DMS 273 treated with DMSO at 0.1 percent for 48 hours (cell line): ENCODE data around the gene OR10G7.
A peak's percentile ranks its signal among the peaks of the same experiment; 100 is the strongest.

Experiments used
- DNase-seq: peaks from one replicate; lab custom pipeline; 2025; lab: John Stamatoyannopoulos, UW

The OR10G7 gene, protein sequence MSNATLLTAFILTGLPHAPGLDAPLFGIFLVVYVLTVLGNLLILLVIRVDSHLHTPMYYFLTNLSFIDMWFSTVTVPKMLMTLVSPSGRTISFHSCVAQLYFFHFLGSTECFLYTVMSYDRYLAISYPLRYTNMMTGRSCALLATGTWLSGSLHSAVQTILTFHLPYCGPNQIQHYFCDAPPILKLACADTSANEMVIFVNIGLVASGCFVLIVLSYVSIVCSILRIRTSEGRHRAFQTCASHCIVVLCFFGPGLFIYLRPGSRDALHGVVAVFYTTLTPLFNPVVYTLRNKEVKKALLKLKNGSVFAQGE

GRCh38 chr11:124041254-124041653 is at the start of gene OR10G7:
Gene OR10G7 (minus strand): TSS chr11:124041325. CDS start chr11:124039001, 2,324 bp downstream.
- no peak for DNase-seq

DNA sequence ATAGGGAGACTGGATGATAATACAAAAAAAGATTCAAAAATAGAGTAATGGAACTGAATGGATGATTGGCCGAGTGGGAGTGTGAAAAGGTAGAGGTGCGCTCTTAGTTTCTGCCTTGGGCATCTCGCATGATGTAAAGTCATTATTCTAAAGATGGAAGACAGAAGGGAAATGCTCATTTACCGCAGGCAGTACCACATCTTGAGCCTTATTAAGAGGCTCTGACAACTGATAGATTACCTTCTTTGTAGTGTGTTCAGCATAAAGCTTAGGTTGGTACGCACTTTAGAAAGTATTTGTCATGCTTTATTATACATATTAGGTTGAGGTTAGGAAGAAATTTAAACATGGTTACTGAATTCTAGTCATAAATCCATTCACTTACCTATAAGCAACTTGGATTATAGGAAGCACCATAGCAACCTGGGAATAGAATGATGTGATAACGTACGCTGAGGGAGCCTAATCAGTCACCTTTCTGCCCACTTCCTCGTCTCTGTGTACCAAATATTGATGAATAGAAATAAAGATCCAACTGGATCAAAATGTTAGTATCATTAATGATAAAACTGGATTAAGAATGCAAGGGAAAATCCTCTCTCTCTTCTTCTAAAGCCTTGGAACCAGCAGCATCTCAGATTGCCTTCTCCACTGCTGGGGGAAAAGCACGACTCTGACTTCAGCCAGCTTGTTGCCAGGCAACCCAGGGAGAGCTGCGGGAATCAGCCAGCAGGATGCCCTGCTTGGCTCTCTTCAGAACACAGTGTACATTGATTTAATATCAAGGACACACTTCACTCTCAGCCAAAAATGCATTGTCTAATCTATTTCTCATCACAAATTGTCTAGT is 45.1 kb upstream of the OR10G7 start:
- no peak for DNase-seq

DNA sequence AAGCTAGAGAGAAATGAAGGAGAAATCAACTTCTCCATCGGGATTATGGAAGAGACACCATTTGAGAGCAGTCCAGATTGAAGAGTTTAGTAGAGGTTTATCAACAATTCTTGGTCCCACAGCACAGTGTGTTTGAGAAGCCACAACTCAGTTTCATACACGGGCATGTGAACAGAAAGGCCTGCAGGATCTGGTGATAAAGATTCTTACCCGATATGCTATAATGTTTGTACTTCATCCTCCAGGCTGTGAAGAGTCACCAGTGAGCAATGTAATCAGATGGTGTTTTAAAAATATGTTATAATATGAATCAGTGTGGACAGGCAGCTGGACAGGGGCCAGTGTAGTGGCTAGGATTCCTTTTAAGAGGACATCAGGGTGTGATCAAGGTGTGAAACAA is 44.5 kb upstream of the OR10G7 start:
- no peak for DNase-seq

GRCh38 chr11:124082371-124082770 is 41.2 kb upstream of the OR10G7 start:
- no peak for DNase-seq

- DNase-seq: no peak
Measured at GRCh38 chr11:124081483-124081882, 40.4 kb upstream of the OR10G7 start.

DNA sequence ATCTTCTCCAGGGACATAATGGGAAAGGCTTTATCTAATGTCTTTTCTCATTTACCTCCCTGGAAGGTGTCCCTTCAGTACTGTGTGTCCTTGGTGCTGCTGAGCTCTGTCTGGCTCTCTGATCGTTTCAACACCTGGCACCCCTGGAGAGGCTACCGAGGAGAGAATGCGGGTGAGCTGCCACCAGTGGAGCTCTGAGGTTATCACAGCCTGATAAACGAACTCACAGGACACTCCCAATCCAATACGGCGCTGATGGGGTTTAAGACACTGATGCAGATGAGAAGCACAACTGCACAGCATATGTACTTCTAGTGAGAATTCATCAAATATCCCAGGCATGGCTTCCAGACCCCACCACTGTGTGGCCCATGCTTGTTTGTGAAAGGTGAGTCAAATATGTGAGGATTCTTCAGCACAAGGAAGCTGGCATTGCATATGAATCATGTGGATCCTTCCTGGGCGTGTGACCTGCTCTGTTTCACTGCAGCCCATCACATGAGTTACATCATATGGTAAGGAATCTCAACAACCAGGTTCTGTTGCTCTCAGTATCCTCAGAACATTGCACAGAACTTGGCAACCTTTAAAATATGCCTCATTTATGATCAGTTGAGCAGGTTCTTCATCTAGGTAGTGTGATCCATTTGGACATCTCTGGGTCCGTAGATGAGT is 39.3 kb upstream of the OR10G7 start:
- DNase-seq: no peak

- DNase-seq: no peak
Measured at GRCh38 chr11:124079631-124080326, 38.7 kb upstream of the OR10G7 start.

GRCh38 chr11:124078591-124078990 is 37.5 kb upstream of the OR10G7 start:
- DNase-seq: no peak

- DNase-seq: no peak
Measured at GRCh38 chr11:124077266-124077665, 36.1 kb upstream of the OR10G7 start.

DNA sequence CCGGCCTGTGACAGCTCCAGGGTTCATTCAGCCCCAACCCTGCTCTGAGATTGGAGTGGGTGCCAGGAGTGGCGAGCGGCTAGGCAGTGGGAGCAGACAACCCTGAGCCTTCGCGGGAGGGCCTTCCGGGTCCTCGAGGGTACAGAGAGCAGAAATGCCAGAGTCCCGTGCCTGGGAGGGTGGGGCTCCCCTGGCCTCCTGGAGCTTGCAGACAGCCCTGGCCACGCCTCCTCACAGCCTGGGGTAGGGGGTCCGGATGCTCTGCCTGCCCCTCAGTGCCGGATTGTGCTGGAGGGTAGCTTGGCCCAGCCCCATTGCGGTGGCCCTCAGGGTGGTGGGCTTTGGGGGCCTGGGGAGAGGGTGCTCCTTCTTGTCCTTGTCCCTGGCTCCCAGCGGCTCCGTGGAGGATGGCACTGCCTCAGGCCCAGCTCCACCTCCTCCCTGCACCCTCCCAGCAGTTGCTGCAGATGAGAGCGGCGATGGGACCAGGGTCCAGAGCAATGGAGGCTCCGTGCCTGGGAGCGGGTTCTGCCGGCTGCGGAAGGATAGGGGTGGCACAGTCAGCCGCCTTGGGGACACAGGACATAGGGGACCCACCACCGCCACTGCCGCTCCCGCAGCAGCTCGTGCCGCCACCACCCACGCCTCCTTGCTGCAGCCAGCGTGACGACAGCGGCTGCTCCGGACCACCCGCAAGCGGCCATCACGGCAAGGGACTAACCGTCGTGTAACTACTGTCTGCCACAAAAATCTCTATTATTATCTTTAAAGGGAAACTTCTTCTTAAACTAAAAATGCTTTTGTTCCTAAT is 34.9 kb upstream of the OR10G7 start:
- DNase-seq: no peak

GRCh38 chr11:124075492-124075840 is 34.3 kb upstream of the OR10G7 start:
- no peak for DNase-seq

- no peak for DNase-seq
Measured at GRCh38 chr11:124074554-124074953, 33.4 kb upstream of the OR10G7 start.

DNA sequence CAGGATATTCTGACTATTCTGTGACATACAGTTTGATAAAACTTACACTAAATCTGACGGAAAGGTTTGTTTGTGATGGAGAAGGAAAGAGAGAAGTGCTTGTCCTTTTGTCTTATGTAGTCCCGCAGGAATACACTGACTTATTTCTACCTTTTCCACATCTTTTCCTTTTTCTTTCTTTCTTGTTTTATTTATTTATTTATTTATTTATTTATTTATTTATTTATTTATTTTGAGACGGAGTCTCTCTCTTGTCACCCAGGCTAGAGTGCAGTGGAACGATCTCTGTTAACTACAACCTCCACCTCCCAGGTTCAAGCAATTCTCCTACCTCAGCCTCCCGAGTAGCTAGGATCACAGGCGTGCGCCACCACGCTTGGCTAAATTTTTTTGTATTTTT is 31.0 kb upstream of the OR10G7 start:
- no peak for DNase-seq

GRCh38 chr11:124071623-124071948 is 30.5 kb upstream of the OR10G7 start:
- no peak for DNase-seq

GRCh38 chr11:124070915-124071622 is 29.9 kb upstream of the OR10G7 start:
- peak; percentile 23 for DNase-seq

- peak; percentile 20 for DNase-seq
Measured at GRCh38 chr11:124069429-124070401, 28.6 kb upstream of the OR10G7 start.

DNA sequence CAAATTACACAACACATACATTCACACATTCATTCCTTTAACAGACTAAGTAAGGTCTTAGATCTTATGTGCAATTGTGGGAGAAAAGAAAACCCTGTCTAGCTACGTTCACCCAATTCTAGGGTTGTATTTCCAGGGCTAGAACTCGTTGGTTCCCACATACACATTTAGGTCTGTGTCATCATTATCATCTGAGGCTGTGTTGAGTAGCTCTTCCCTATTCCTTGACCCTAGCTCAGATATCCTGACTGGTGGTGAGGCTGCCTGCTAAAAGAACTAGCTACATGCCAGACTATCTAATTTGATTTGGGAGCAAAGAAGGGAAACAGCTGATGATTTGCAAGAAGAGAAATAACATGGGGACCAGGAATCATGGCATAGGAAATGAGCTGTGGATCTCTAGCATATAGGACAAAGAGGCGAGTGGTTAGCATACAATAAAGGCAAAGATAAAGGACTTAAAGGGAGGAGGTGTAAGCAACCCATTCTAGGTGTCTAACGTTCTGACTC is 27.5 kb upstream of the OR10G7 start:
- DNase-seq: no peak

- DNase-seq: no peak
Measured at GRCh38 chr11:124052966-124053365, 11.8 kb upstream of the OR10G7 start.

DNA sequence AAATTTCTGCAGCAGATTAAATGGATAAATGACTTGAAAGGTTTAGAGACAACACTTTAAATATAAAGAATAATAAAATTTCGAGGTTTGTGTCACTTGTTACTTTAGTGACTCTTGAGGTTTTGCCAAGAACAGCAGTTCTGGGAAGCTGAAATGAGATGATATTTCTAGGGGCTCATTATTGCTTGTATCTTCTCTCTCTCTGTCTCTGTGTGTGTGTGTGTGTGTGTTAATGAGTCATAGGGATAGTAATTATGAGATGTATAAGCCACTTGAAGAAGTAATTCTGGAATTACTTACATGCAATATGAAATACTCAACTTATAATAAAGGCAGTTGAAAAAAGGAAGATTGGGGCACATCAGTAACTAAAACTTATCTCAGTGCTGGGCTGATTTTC is 9.6 kb upstream of the OR10G7 start:
- no peak for DNase-seq
